DMS53 treated with DMSO at 0.1 percent for 48 hours (cell line): ENCODE data around the gene PPFIA2.

ENCODE experiments used
- DNase-seq: peaks from one replicate; lab custom pipeline; 2025; ENCODE audit not compliant: unreplicated experiment; lab: John Stamatoyannopoulos, UW

The PPFIA2 gene

GRCh38 chr12:81465191-81465590, 294.0 kb downstream of the PPFIA2 start:
- DNase-seq: no peak

- no peak for DNase-seq
These were observed 298.0 kb downstream of the PPFIA2 start for GRCh38 chr12:81461163-81461562.

GRCh38 chr12:81450920-81451739, 308.0 kb downstream of the PPFIA2 start:
- DNase-seq: peak; percentile 85

- no peak for DNase-seq
These were observed 317.5 kb downstream of the PPFIA2 start for GRCh38 chr12:81441629-81442028.

- no peak for DNase-seq
These were observed 319.1 kb downstream of the PPFIA2 start for GRCh38 chr12:81440001-81440400.

GRCh38 chr12:81439344-81439743, 319.8 kb downstream of the PPFIA2 start:
- DNase-seq: no peak

GRCh38 chr12:81417056-81417455, 342.1 kb downstream of the PPFIA2 start:
- DNase-seq: peak; percentile 18

GRCh38 chr12:81416571-81416970, 342.6 kb downstream of the PPFIA2 start:
- no peak for DNase-seq

GRCh38 chr12:81414441-81414840, 344.7 kb downstream of the PPFIA2 start:
- no peak for DNase-seq

GRCh38 chr12:81412940-81413339, 346.2 kb downstream of the PPFIA2 start:
- no peak for DNase-seq

- no peak for DNase-seq
These were observed 355.8 kb downstream of the PPFIA2 start for GRCh38 chr12:81403348-81403747.

GRCh38 chr12:81401241-81401640, 357.9 kb downstream of the PPFIA2 start:
- no peak for DNase-seq

GRCh38 chr12:81400024-81400423, 359.1 kb downstream of the PPFIA2 start:
- no peak for DNase-seq

- DNase-seq: no peak
These were observed 363.7 kb downstream of the PPFIA2 start for GRCh38 chr12:81395431-81395830.

GRCh38 chr12:81389550-81390099, 369.5 kb downstream of the PPFIA2 start:
- DNase-seq: no peak

GRCh38 chr12:81386101-81386500, 373.0 kb downstream of the PPFIA2 start:
- DNase-seq: peak; percentile 49

- DNase-seq: peak; percentile 100
These were observed 377.2 kb downstream of the PPFIA2 start for GRCh38 chr12:81381951-81382350.

- peak; percentile 58 for DNase-seq
These were observed 380.4 kb downstream of the PPFIA2 start for GRCh38 chr12:81378601-81379285.

GRCh38 chr12:81377771-81378170, 381.4 kb downstream of the PPFIA2 start:
- DNase-seq: no peak

GRCh38 chr12:81375969-81376368, 383.2 kb downstream of the PPFIA2 start:
- DNase-seq: no peak

- DNase-seq: no peak
These were observed 388.7 kb downstream of the PPFIA2 start for GRCh38 chr12:81370456-81370855.

GRCh38 chr12:81369175-81369574, 390.0 kb downstream of the PPFIA2 start:
- no peak for DNase-seq
